Mucosa of descending colon (tissue), 3 donors: ENCODE results near the gene ASTN2. TPM values are rescaled to one million over a fixed set of nuclear protein-coding genes. Genes with fewer than 3 reads are reported as not detected.

Experiments
- ATAC-seq: fragments of 200-7000 bp; cut with Tn5 transposase; one replicate; pipeline ENCODE4 v1.9.1; 2020; ENCODE audit warnings: mild to moderate bottlenecking, moderate library complexity
- DNase-seq, 3 donors: peaks; one replicate each; pipeline ENCODE4 v3.0.0-alpha.2; 2020
- H3K36me3 ChIP-seq: fragments of 200-600 bp; one replicate; pipeline ENCODE4 v1.8.0; 2021; ENCODE audit warnings: low read depth, mild to moderate bottlenecking
- H3K4me1 ChIP-seq: fragments of 200-600 bp; one replicate; pipeline ENCODE4 v1.8.0; 2021; ENCODE audit warnings: low read depth, mild to moderate bottlenecking
- H3K4me3 ChIP-seq: fragments of 200-600 bp; one replicate; pipeline ENCODE4 v1.8.0; 2021; ENCODE audit warnings: mild to moderate bottlenecking
- H3K9me3 ChIP-seq: fragments of 200-600 bp; one replicate; pipeline ENCODE4 v1.8.0; 2021; ENCODE audit warnings: mild to moderate bottlenecking
- intact Hi-C, 2 donors: fragments of 100-400 bp; cut with DNase I in 1 of 2; cut with micrococcal nuclease in 1 of 2; formaldehyde crosslinking; loops; one replicate each; pipeline versions ENCODE4 v1.11.0 to v1.11.1; 2022; cut with DNase I, micrococcal nuclease
- total RNA-seq, 3 donors: library from RNA; stranded (reverse); fragmentation: NEBNext Ultra II Directional in 2 of 3; extraction: Animal tissue kit (Norgen Biotek cat#: 25700) in 2 of 3; gene quantifications; one replicate each; pipeline versions ENCODE4 v1.2.1 to v1.2.4, GENCODE V29; 2021 to 2023
- TF ChIP-seq, protein P1 (sequence below): fragments of 200-600 bp; IDR thresholded peaks from one replicate; pipeline ENCODE4 v1.8.0; 2022; ENCODE audit warnings: antibody characterized with exemption, mild to moderate bottlenecking
- donor health status: DM: no; HTN: no; CAD: no; lungs with moderate emphysema.
- donor health status: DM: no; HTN: no; CAD: no.
- donor health status: DM: no; HTN: yes; CAD: no.

ASTN2 gene
- total RNA-seq, 3 donors from 2014 or later: 3.5 to 6.1 (median 5.4) TPM

DNA sequence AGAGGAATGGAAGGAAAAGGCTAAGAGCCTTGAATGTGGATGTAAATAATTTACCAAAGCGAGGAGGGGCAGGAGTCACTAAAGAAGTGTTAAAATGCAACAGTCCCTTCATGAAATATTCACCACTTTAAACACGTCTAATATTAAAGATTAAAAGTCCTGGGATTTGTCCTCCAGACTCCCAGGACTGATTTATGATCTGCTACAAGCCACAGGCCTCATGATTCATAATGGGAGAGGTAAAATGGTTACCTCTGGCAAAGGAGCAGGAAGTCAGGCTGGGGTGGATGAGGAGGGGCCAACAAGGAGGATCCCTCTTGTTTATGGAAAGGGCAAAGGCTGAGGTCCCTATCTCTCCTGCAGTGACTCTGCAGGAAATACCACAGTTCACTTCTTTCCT is 435.4 kb downstream of the ASTN2 start:
- no peaks in the 10 kb centered on the region for H3K4me1 ChIP-seq
- H3K4me3 ChIP-seq: no peak overlapping the region
- DNase-seq (no peak), ATAC-seq (no peak)
- no peaks in the 10 kb centered on the region for H3K9me3 ChIP-seq
- intact Hi-C loops: no loop called here
- H3K36me3 ChIP-seq: no peaks in the 10 kb centered on the region
- TF ChIP-seq, protein P1, sequence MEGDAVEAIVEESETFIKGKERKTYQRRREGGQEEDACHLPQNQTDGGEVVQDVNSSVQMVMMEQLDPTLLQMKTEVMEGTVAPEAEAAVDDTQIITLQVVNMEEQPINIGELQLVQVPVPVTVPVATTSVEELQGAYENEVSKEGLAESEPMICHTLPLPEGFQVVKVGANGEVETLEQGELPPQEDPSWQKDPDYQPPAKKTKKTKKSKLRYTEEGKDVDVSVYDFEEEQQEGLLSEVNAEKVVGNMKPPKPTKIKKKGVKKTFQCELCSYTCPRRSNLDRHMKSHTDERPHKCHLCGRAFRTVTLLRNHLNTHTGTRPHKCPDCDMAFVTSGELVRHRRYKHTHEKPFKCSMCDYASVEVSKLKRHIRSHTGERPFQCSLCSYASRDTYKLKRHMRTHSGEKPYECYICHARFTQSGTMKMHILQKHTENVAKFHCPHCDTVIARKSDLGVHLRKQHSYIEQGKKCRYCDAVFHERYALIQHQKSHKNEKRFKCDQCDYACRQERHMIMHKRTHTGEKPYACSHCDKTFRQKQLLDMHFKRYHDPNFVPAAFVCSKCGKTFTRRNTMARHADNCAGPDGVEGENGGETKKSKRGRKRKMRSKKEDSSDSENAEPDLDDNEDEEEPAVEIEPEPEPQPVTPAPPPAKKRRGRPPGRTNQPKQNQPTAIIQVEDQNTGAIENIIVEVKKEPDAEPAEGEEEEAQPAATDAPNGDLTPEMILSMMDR: no peak

GRCh38 chr9:116978155-116978554 is 436.7 kb downstream of the ASTN2 start:
- Histone ChIP-seq H3K36me3 (no peaks in the 10 kb centered on the region), H3K9me3 (no peaks in the 10 kb centered on the region), H3K4me1 (no peaks in the 10 kb centered on the region), H3K4me3 (no peak overlapping the region)
- intact Hi-C loops: no loop called here
- TF ChIP-seq, protein P1: no peak
- ATAC-seq (no peak), DNase-seq (no peak)

GRCh38 chr9:116975126-116975525 is 439.7 kb downstream of the ASTN2 start:
- intact Hi-C loops: no loop called here
- no peak for ATAC-seq
- no peaks in the 10 kb centered on the region for H3K9me3 ChIP-seq
- H3K4me3 ChIP-seq: no peak overlapping the region
- H3K4me1 ChIP-seq: no peaks in the 10 kb centered on the region
- no peak for DNase-seq
- H3K36me3 ChIP-seq: no peaks in the 10 kb centered on the region
- TF ChIP-seq, protein P1: no peak

DNA sequence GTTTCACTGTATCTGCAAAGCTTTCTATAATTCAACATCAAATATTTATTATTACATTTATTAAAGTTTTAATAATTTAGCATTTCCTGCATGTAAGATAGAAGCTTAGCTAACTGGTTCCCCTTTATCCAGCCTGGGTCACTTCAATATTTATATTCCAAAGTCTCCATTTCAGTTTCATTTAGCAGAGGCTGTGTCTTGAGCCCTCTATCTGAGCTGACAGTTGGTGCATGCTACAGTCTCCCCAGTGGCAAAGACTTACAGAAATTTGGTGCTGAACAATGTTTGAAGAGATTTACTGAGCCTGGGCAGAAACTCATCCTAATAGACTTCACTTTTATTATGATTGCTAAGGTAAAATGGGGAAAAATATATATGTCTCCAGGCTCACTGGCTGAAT is 448.7 kb downstream of the ASTN2 start:
- Histone ChIP-seq H3K4me1 (no peaks in the 10 kb centered on the region), H3K9me3 (no peaks in the 10 kb centered on the region), H3K4me3 (no peak overlapping the region), H3K36me3 (no peaks in the 10 kb centered on the region)
- intact Hi-C loops: no loop called here
- ATAC-seq (no peak), DNase-seq (no peak)
- TF ChIP-seq, protein P1: no peak

- TF ChIP-seq, protein P1: no peak
- Histone ChIP-seq H3K4me1 (no peaks in the 10 kb centered on the region), H3K9me3 (no peaks in the 10 kb centered on the region), H3K4me3 (no peak overlapping the region), H3K36me3 (no peaks in the 10 kb centered on the region)
- intact Hi-C loops: no loop called here
- DNase-seq (no peak), ATAC-seq (no peak)
These were observed 450.6 kb downstream of the ASTN2 start for GRCh38 chr9:116964258-116964657.

DNA sequence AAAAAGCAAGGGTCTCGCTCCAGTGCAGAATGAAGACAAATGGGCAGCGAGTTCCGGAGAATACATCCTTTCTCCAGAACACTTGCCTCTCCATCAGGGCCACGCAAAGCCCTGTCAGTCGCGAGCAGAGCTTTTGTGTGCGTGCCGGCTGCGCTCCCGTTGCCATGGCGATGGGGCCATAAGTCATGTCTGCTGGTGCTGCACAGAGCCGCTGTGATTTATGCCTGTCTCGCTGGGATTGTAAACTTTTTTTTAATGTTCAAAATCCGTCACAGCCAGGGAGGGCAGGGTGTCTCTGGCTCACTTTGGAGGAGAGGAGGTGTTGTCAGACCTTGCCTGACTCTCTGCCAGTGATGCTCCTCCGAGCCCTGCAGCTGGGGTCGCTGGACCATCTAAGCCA is 455.0 kb downstream of the ASTN2 start:
- Histone ChIP-seq H3K36me3 (no peaks in the 10 kb centered on the region), H3K4me3 (no peak overlapping the region), H3K4me1 (no peaks in the 10 kb centered on the region), H3K9me3 (no peaks in the 10 kb centered on the region)
- ATAC-seq (no peak), DNase-seq (no peak)
- TF ChIP-seq, protein P1: no peak
- intact Hi-C loops: no loop called here
